OCI-LY1 (cell line): Measurements from ENCODE around the gene ZCCHC3.

Experiments used
- H2AFZ ChIP-seq: fragments of 200-600 bp; sonication (generic), shearing (Covaris generic); 2 replicates; pipeline ENCODE4 v1.6.0; 2014; ENCODE audit warnings: antibody characterized with exemption, mild to moderate bottlenecking, low read length
- H3F3A ChIP-seq: fragments of 200-600 bp; sonication (generic), shearing (Covaris generic); 2 replicates; pipeline ENCODE4 v1.6.0; 2014; ENCODE audit warnings: mild to moderate bottlenecking, antibody characterized with exemption, low read length, moderate library complexity; ENCODE audit not compliant: insufficient read depth
- H3K27ac ChIP-seq: fragments of 200-600 bp; sonication (generic); 2 replicates; pipeline ENCODE4 v1.5.1; 2014; ENCODE audit warnings: low read length, mixed run types, mild to moderate bottlenecking, low read depth; ENCODE audit not compliant: poor library complexity, severe bottlenecking
- H3K27me3 ChIP-seq: fragments of 200-600 bp; sonication (generic); 2 replicates; pipeline ENCODE4 v1.6.0; 2014; ENCODE audit warnings: antibody characterized with exemption, mild to moderate bottlenecking, low read length, moderate library complexity; ENCODE audit not compliant: insufficient read depth
- H3K36me3 ChIP-seq: fragments of 200-600 bp; sonication (generic); 2 replicates; pipeline ENCODE4 v1.6.1; 2014; ENCODE audit warnings: mild to moderate bottlenecking, antibody characterized with exemption, low read length, moderate library complexity, mixed read lengths; ENCODE audit not compliant: insufficient read depth
- H3K4me1 ChIP-seq: fragments of 200-600 bp; sonication (generic); 2 replicates; pipeline ENCODE4 v1.5.1; 2014; ENCODE audit warnings: mild to moderate bottlenecking, low read length, moderate library complexity; ENCODE audit not compliant: insufficient read depth, severe bottlenecking
- H3K4me2 ChIP-seq: fragments of 200-600 bp; sonication (generic), shearing (Covaris generic); 2 replicates; pipeline ENCODE4 v1.6.1; 2014; ENCODE audit warnings: low read length
- H3K4me3 ChIP-seq: fragments of 200-600 bp; sonication (generic); 2 replicates; pipeline ENCODE4 v1.5.1; 2014; ENCODE audit warnings: low read length, low read depth, mild to moderate bottlenecking, mixed read lengths; ENCODE audit not compliant: poor library complexity, severe bottlenecking
- H3K79me2 ChIP-seq: fragments of 200-600 bp; shearing (Covaris generic); 2 replicates; pipeline ENCODE4 v1.6.1; 2016; ENCODE audit warnings: mixed run types, low read length, mixed read lengths; ENCODE audit not compliant: insufficient read depth
- H3K9ac ChIP-seq: fragments of 200-600 bp; sonication (generic), shearing (Covaris generic); 2 replicates; pipeline ENCODE4 v1.6.1; 2014; ENCODE audit warnings: mild to moderate bottlenecking, low read length, mixed read lengths
- H3K9me2 ChIP-seq: fragments of 200-600 bp; sonication (generic), shearing (Covaris generic); 2 replicates; pipeline ENCODE4 v1.6.1; 2014; ENCODE audit warnings: low read depth, mild to moderate bottlenecking, low read length, mixed read lengths
- H3K9me3 ChIP-seq: fragments of 200-600 bp; shearing (Covaris generic); 2 replicates; pipeline ENCODE4 v1.6.1; 2014; ENCODE audit warnings: low read length, mixed read lengths
- H4K20me1 ChIP-seq: fragments of 200-600 bp; sonication (generic), shearing (Covaris generic); 2 replicates; pipeline ENCODE4 v1.6.0; 2016; ENCODE audit warnings: mild to moderate bottlenecking, low read length; ENCODE audit not compliant: insufficient read depth
- CTCF ChIP-seq: fragments of 200-600 bp; sonication (generic), shearing (Covaris generic); IDR thresholded peaks from 2 replicates; pipeline ENCODE4 v1.5.1; 2017; ENCODE audit warnings: mild to moderate bottlenecking, antibody characterized with exemption, low read length, moderate library complexity, mixed read lengths
- EZH2 ChIP-seq: fragments of 200-600 bp; sonication (generic), shearing (Covaris generic); IDR thresholded peaks from 2 replicates; pipeline ENCODE4 v1.8.0; 2017; ENCODE audit warnings: borderline replicate concordance, mixed run types, mild to moderate bottlenecking, antibody characterized with exemption, low read length, moderate library complexity, mixed read lengths

The ZCCHC3 gene

DNA sequence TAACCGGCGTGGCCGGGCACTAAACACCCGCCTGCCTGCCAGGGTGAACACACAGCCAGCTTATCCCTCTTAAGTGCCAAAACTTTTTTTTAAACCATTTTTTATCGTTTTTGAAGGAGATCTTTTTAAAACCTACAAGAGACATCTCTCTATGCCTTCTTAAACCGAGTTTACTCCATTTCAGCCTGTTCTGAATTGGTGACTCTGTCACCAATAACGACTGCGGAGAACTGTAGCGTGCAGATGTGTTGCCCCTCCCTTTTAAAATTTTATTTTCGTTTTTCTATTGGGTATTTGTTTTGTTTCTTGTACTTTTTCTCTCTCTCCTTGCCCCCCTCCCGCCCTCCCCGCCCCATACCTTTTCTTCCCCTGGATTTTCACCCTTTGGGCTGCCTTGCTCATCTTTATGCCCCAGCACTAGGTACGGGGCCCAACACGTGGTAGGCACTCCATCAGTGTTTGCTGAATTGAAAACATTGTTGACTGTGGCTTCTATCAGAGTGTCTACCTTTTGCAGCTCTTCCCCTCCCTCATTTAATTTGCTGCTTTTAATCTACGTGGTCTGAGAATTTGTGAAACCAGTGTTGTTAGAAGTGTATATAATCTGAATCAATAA is 1.5 kb downstream of the ZCCHC3 start:
- H3K4me3 ChIP-seq, result peak overlapping the region; percentile 81
- peak overlapping the region; percentile 83; the same call in 1 of the 2 replicates for H3K9ac ChIP-seq
- H3F3A ChIP-seq, result no peaks in the 10 kb centered on the region
- H4K20me1 ChIP-seq, result no peaks in the 10 kb centered on the region
- TF ChIP-seq CTCF (no peak), EZH2 (no peak)
- no peak overlapping the region for H3K27ac ChIP-seq
- H2AFZ ChIP-seq, result no peak overlapping the region
- H3K36me3 ChIP-seq, result peaks cover 19% of the 10 kb centered on the region
- H3K9me2 ChIP-seq, result no peaks in the 10 kb centered on the region
- no peaks in the 10 kb centered on the region for H3K79me2 ChIP-seq
- H3K4me1 ChIP-seq, result peaks cover 26% of the 10 kb centered on the region
- no peaks in the 10 kb centered on the region for H3K27me3 ChIP-seq
- peak overlapping the region; percentile 83 for H3K4me2 ChIP-seq
- no peaks in the 10 kb centered on the region for H3K9me3 ChIP-seq

DNA sequence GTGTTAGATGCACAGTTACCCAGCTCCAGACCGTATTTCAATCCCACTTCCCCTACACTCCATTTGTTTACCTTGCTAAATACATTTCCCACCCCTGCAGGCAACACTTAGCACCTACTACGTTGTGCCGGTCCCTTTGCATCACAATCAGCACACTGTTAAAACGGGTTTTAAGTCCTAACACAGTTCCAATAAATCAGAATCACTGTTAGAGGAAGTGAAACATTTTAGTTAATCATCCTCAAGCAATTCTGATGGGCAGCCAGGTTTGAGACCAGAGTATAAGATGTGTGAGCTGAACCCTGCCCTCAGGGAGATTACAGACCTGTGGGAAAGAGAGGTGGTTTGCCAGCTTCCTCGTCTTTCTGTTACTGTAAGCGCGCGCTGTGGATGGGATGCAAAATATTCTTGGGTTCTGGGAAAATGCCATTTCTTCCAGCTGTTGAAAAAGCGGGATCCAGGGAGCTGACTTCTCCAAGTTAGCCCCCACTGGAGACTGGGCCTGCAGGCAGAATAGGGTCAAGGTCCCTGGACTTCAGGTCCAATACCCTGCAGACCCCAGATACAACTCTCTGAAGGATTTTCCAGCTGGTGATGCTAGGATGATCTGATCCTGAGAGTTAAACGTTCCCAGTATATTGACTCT is 3.1 kb downstream of the ZCCHC3 start:
- no peaks in the 10 kb centered on the region for H3K27me3 ChIP-seq
- H3K9me3 ChIP-seq, result no peaks in the 10 kb centered on the region
- TF ChIP-seq EZH2, result no peak
- no peak for TF ChIP-seq CTCF
- H3K36me3 ChIP-seq, result peaks cover 19% of the 10 kb centered on the region
- H3K27ac ChIP-seq, result no peak overlapping the region
- peak overlapping the region; percentile 45; the same call in 1 of the 2 replicates for H3K4me2 ChIP-seq
- H3K79me2 ChIP-seq, result no peaks in the 10 kb centered on the region
- H4K20me1 ChIP-seq, result no peaks in the 10 kb centered on the region
- no peak overlapping the region for H3K9ac ChIP-seq
- no peak overlapping the region for H3K4me3 ChIP-seq
- no peaks in the 10 kb centered on the region for H3K9me2 ChIP-seq
- H3K4me1 ChIP-seq, result peaks cover 26% of the 10 kb centered on the region
- no peak overlapping the region for H2AFZ ChIP-seq
- H3F3A ChIP-seq, result no peaks in the 10 kb centered on the region

DNA sequence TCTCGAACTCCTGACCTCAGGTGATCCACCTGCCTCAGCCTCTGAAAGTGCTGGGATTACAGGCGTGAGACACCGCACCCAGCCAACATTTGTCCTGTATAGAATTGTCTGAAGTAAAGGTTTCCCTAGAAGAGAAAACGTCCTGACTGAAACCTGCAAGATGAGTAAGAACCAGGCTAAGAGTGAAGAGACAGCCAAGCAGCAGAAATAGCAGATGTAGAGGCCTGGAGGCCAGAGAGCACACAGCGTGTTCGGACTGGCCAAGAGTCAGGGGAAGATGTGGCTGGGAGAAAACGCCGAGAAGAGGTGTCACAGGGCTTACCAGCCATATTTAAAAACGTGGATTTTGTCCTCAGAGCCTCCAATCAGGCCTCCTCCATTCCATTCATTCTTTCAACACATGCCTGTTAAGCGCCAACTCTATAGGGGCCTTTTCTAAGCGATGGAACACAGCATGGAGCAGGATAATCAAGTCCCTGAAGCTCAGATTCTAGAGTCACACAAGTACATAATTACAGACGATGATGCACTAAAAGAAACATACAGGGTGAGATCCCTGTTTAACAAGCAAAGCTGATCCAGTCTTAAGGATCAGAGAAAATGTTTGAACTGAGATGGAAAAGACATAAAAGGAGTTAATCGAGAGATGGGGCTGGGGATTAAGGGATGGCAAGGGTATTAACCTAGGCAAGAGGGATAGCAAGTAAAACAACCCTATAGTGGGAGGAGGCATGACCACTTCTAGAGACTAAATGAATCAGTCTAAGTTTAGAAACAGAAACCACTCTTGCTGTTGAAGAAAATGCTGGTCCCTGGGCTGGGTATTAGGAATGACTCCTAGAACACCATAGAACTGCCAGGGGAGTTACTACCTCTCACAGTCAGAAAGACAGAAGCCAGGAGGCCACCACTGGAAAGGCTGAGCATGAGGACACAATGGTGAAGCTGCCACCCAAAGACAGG is 4.8 kb downstream of the ZCCHC3 start:
- Histone ChIP-seq H3K4me2 (no peak overlapping the region), H3F3A (no peaks in the 10 kb centered on the region), H3K9ac (no peak overlapping the region), H3K4me1 (peaks cover 19% of the 10 kb centered on the region), H3K27me3 (no peaks in the 10 kb centered on the region), H4K20me1 (no peaks in the 10 kb centered on the region), H3K4me3 (no peak overlapping the region), H3K27ac (no peak overlapping the region), H3K36me3 (peaks cover 19% of the 10 kb centered on the region), H3K79me2 (no peaks in the 10 kb centered on the region), H3K9me2 (no peaks in the 10 kb centered on the region), H3K9me3 (no peaks in the 10 kb centered on the region), H2AFZ (no peak overlapping the region)
- TF ChIP-seq EZH2 (no peak), CTCF (no peak)
